Sigmoid colon (tissue), 7 donors: ENCODE results near the gene ROBO4. TPM values are rescaled to one million over a fixed set of nuclear protein-coding genes. Genes with fewer than 3 reads are reported as not detected.

Source experiments
- DNase-seq: peaks from one replicate; pipeline ENCODE4 v3.0.0-alpha.2; 2019
- H3K27ac ChIP-seq, 4 donors: fragments of 200-600 bp; sonication (generic); one replicate each; pipeline ENCODE4 v1.5.1; 2016 to 2019; ENCODE audit warnings: mild to moderate bottlenecking in 1 of 4
- H3K27me3 ChIP-seq, 3 donors: fragments of 200-600 bp; sonication (generic); one replicate each; pipeline ENCODE4 v1.5.1; 2019; ENCODE audit warnings: mild to moderate bottlenecking in 1 of 3
- H3K36me3 ChIP-seq, 4 donors: fragments of 200-600 bp; sonication (generic); one replicate each; pipeline ENCODE4 v1.5.1; 2016 to 2019
- H3K4me1 ChIP-seq, 4 donors: fragments of 200-600 bp; sonication (generic); one replicate each; pipeline ENCODE4 v1.5.1; 2017 to 2019
- H3K4me3 ChIP-seq, 4 donors: fragments of 200-600 bp; sonication (generic); one replicate each; pipeline ENCODE4 v1.5.1; 2017 to 2019; ENCODE audit warnings: mild to moderate bottlenecking in 2 of 4, moderate library complexity in 1 of 4
- H3K9me3 ChIP-seq, 4 donors: fragments of 200-600 bp in 3 of 4; sonication (generic) in 3 of 4; one replicate each; pipeline versions ENCODE4 v1.5.1 to v1.6.1; 2013 to 2019
- EP300 ChIP-seq, 4 donors: sonication (generic); formaldehyde crosslinking; IDR thresholded peaks; one replicate each; pipeline ENCODE4 v1.6.1; 2017; ENCODE audit warnings: antibody characterized with exemption in 4 of 4
- POLR2A ChIP-seq, 2 donors: fragments of 450-650 bp; IDR thresholded peaks; one replicate each; pipeline ENCODE4 v1.6.1; 2016; ENCODE audit warnings: antibody characterized with exemption in 2 of 2, mild to moderate bottlenecking in 2 of 2, moderate library complexity in 2 of 2
- POLR2AphosphoS5 ChIP-seq, 4 donors: sonication (generic); formaldehyde crosslinking; IDR thresholded peaks; one replicate each; pipeline ENCODE4 v1.6.1; 2017; ENCODE audit warnings: antibody characterized with exemption in 4 of 4
- WGBS, 2 donors: extraction: QIAGEN DNeasy Blood & Tissue Kit; methylation state at CpG; one replicate each; pipeline ENCODE4 v1.1.7; 2013; 5-methylcytosine and 5-hydroxymethylcytosine counted together
- intact Hi-C: fragments of 100-400 bp; cut with DNase I; formaldehyde crosslinking; loops from one replicate; pipeline ENCODE4 v1.15.1; 2023
- polyA plus RNA-seq, 3 donors: library from polyadenylated mRNA; stranded (reverse); fragments of 200-250 nt; gene quantifications; one replicate each; pipeline ENCODE4 v1.2.3, GENCODE V29; 2013
- total RNA-seq, 4 donors: library from RNA; depleted of rRNA; stranded (reverse); fragments of >200 nt; gene quantifications; one replicate each; pipeline ENCODE4 v1.1.0, GENCODE V29; 2016
- TF ChIP-seq, protein P1 (sequence below), 4 experiments: fragments of 450-650 bp in 3 of 4; fragments of 200-600 bp in 1 of 4; IDR thresholded peaks; one replicate each; pipeline ENCODE4 v1.5.1; 2016 to 2019; ENCODE audit warnings: antibody characterized with exemption in 4 of 4, mild to moderate bottlenecking in 3 of 4, moderate library complexity in 2 of 4
- donor health status: healthy with polysubstance abuse.
- donor health status: Bipolar disorder and iron deficiency.
- donor health status: healthy.

Gene ROBO4
- total and polyA plus RNA-seq, 7 donors: 0.46 to 13.8 (median 8.1) TPM

GRCh38 chr11:124896071-124896750, 1.5 kb downstream of the ROBO4 start:
- no peaks in the 10 kb centered on the region for H3K9me3 ChIP-seq
- H3K4me1 ChIP-seq: peaks cover 0 to 12% (median 6%) of the 10 kb centered on the region in 4 donors
- intact Hi-C loops: no loop called here

GRCh38 chr11:124895471-124895971, 2.1 kb downstream of the ROBO4 start:
- Histone ChIP-seq H3K9me3 (no peaks in the 10 kb centered on the region), H3K36me3 (no peaks in the 10 kb centered on the region), H3K4me3 (peak overlapping the region in 1 of 4 donors; percentile 26), H3K27ac (peak overlapping the region in 2 of 4 donors; percentile 43 to 74), H3K27me3 (peaks cover 0 to 9% (median 0%) of the 10 kb centered on the region in 3 donors), H3K4me1 (peaks cover 0 to 12% (median 6%) of the 10 kb centered on the region in 4 donors)
- TF ChIP-seq EP300 (IDR thresholded peaks at IDR 0.05) (no peak), POLR2AphosphoS5 (IDR thresholded peaks at IDR 0.05) (no peak), POLR2A (IDR thresholded peaks at IDR 0.05) (no peak)
- TF ChIP-seq, protein P1, sequence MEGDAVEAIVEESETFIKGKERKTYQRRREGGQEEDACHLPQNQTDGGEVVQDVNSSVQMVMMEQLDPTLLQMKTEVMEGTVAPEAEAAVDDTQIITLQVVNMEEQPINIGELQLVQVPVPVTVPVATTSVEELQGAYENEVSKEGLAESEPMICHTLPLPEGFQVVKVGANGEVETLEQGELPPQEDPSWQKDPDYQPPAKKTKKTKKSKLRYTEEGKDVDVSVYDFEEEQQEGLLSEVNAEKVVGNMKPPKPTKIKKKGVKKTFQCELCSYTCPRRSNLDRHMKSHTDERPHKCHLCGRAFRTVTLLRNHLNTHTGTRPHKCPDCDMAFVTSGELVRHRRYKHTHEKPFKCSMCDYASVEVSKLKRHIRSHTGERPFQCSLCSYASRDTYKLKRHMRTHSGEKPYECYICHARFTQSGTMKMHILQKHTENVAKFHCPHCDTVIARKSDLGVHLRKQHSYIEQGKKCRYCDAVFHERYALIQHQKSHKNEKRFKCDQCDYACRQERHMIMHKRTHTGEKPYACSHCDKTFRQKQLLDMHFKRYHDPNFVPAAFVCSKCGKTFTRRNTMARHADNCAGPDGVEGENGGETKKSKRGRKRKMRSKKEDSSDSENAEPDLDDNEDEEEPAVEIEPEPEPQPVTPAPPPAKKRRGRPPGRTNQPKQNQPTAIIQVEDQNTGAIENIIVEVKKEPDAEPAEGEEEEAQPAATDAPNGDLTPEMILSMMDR (IDR thresholded peaks at IDR 0.05): no peak
- intact Hi-C loops: no loop called here
- DNase-seq: peak; percentile 58
- WGBS, 2 donors: 89 to 91% methylated on average over 20 of the region's 20 CpGs

More at GRCh38 chr11:124896071-124896750, 1.5 kb downstream of the ROBO4 start:
- Histone ChIP-seq H3K4me3 (peak overlapping the region in 3 of 4 donors; percentile 19 to 26 (median 21)), H3K36me3 (no peaks in the 10 kb centered on the region), H3K27me3 (peaks cover 0 to 2% (median 0%) of the 10 kb centered on the region in 3 donors), H3K27ac (peak overlapping the region; percentile 43 to 74 (median 50))
- TF ChIP-seq EP300 (IDR thresholded peaks at IDR 0.05) (no peak), POLR2A (IDR thresholded peaks at IDR 0.05) (no peak), POLR2AphosphoS5 (IDR thresholded peaks at IDR 0.05) (no peak)
- TF ChIP-seq, protein P1 (IDR thresholded peaks at IDR 0.05): no peak
- DNase-seq: peak; percentile 59
- WGBS, 2 donors: 87 to 93% methylated on average over 16 of the region's 16 CpGs

- peaks cover 0 to 12% (median 7%) of the 10 kb centered on the region in 4 donors for H3K4me1 ChIP-seq
- H3K27ac ChIP-seq: peak overlapping the region in 1 of 4 donors; percentile 74
- H3K9me3 ChIP-seq: no peaks in the 10 kb centered on the region
- H3K27me3 ChIP-seq: peaks cover 0 to 11% (median 0%) of the 10 kb centered on the region in 3 donors
- H3K4me3 ChIP-seq: peak overlapping the region in 1 of 4 donors; percentile 26
- no peaks in the 10 kb centered on the region for H3K36me3 ChIP-seq
- peak; percentile 41 for DNase-seq
- intact Hi-C loops: no loop called here
- no peak for TF ChIP-seq POLR2AphosphoS5 (IDR thresholded peaks at IDR 0.05)
- no peak for TF ChIP-seq EP300 (IDR thresholded peaks at IDR 0.05)
- no peak for TF ChIP-seq POLR2A (IDR thresholded peaks at IDR 0.05)
- TF ChIP-seq, protein P1 (IDR thresholded peaks at IDR 0.05): no peak
- WGBS, 2 donors: 65 to 76% methylated on average over 4 of the region's 4 CpGs
Measured at GRCh38 chr11:124894606-124895430, 2.8 kb downstream of the ROBO4 start.

DNA sequence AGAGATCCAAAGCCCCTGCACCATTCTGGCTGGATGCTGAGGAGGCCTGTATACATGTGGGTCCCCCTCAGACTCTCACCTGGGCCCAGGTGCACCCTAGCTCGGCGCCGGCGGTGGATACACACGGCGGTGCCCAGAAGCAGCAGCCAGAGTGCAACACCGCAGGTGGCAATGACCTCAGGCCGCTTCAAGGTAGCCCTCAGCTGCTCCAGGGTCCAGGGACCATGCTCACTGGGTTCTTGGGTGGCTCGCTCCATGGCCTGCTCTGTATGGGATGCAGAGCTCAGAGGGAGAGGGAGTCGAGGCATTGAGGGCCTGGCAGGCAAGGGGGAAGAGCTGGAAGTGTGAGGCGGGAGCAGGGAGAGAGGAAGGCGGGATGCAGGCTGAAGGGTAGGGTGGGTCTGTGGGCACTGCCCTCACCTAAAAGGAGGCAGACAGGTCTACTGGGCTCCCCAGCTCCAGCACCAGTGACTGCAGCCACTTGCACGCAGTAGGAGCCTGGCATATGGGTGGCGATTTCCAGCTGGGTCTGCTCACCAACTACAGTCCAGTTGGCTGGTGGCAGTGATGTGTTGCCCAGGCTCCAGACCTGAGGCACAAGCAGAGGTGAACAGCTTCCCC, 3.8 kb downstream of the ROBO4 start:
- Histone ChIP-seq H3K27ac (peak overlapping the region in 1 of 4 donors; percentile 74), H3K4me3 (no peak overlapping the region), H3K27me3 (peaks cover 0 to 15% (median 0%) of the 10 kb centered on the region in 3 donors), H3K9me3 (no peaks in the 10 kb centered on the region), H3K4me1 (peaks cover 0 to 7% (median 6%) of the 10 kb centered on the region in 4 donors), H3K36me3 (no peaks in the 10 kb centered on the region)
- TF ChIP-seq POLR2AphosphoS5 (IDR thresholded peaks at IDR 0.05) (no peak), POLR2A (IDR thresholded peaks at IDR 0.05) (no peak), EP300 (IDR thresholded peaks at IDR 0.05) (no peak)
- TF ChIP-seq, protein P1 (IDR thresholded peaks at IDR 0.05): no peak
- 91 to 93% methylated on average over 14 of the region's 14 CpGs for WGBS, 2 donors
- intact Hi-C loops: no loop called here
- peak; percentile 57 for DNase-seq
